GM06990 (cell line): Measurements from ENCODE around the gene DNAJB6.

ENCODE experiments used
- DNase-seq: peaks from one replicate; pipeline ENCODE4 v3.0.0-alpha.2; 2011; ENCODE audit not compliant: insufficient read length; ENCODE audit errors: extremely low read depth
- H3K27me3 ChIP-seq: replicated peaks from 2 replicates; pipeline ENCODE4 v1.6.0; 2011; ENCODE audit warnings: low read length; ENCODE audit not compliant: control insufficient read depth, insufficient read depth
- H3K36me3 ChIP-seq: 2 replicates; pipeline ENCODE4 v1.5.1; 2011; ENCODE audit warnings: low read length; ENCODE audit not compliant: control insufficient read depth, insufficient read depth
- H3K4me3 ChIP-seq: replicated peaks from 2 replicates; pipeline ENCODE4 v1.5.1; 2011; ENCODE audit warnings: low read depth, mild to moderate bottlenecking, control low read depth, low read length
- TF ChIP-seq, protein P1 (sequence below): IDR thresholded peaks from 2 replicates; pipeline ENCODE4 v1.5.1; 2011; ENCODE audit warnings: low read length, control low read depth, mild to moderate bottlenecking, inconsistent platforms; ENCODE audit not compliant: insufficient read depth, poor library complexity, severe bottlenecking

DNAJB6 gene

DNA sequence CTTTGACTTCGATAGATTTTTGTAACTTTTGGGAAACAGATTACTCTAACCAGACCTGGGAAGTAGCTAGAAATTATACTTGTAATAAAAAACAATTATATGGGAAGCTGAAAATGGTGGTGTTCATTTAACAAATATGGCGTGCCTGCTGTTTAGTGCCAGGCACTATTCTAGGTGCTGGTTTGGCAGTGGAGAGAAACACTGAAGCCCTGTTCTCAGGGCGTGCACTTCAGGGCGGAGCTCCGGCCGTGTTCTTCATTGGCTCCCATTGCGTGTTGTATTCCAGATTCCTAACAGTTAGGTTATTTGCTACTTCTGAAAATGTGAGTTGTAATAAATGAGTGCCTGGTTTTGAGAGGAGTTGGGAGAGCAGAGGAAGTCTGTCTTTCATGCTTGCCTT, 38.6 kb downstream of the DNAJB6 start:
- no peaks in the 10 kb centered on the region for H3K27me3 ChIP-seq
- peaks cover 18% of the 10 kb centered on the region for H3K36me3 ChIP-seq
- TF ChIP-seq, protein P1, sequence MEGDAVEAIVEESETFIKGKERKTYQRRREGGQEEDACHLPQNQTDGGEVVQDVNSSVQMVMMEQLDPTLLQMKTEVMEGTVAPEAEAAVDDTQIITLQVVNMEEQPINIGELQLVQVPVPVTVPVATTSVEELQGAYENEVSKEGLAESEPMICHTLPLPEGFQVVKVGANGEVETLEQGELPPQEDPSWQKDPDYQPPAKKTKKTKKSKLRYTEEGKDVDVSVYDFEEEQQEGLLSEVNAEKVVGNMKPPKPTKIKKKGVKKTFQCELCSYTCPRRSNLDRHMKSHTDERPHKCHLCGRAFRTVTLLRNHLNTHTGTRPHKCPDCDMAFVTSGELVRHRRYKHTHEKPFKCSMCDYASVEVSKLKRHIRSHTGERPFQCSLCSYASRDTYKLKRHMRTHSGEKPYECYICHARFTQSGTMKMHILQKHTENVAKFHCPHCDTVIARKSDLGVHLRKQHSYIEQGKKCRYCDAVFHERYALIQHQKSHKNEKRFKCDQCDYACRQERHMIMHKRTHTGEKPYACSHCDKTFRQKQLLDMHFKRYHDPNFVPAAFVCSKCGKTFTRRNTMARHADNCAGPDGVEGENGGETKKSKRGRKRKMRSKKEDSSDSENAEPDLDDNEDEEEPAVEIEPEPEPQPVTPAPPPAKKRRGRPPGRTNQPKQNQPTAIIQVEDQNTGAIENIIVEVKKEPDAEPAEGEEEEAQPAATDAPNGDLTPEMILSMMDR, result no peak
- no peak overlapping the region for H3K4me3 ChIP-seq
- DNase-seq, result no peak

DNA sequence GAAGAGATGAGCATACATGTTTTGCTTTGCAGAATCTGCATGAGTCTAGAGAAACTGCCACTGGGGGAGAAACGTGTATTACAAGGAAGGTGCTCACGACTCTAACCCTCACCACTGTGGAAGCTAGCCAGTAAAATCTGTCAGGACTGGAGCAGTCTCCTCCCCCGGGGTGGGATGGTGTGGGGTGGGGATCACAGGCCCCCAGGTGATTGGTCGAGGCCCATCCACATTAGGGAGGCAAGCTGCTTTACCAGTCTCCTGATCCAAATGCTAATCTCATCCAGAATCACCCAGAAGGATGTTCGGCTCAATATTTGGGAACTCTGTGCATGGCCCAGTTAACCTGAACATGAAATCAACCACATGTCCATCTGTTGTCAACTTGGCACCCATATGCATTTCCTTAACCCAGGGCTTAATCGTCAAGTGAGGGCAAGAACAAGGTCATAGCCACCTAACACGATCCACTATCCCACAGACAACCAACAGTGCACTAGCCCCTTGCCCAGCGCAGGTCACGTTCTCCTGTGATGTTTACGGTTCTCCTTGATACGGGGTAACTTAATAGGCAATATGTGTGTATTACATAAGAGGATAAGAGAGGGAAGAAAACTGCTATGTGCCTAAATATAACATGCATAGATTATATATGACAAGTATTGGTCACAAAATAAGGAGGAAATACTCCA, 40.8 kb downstream of the DNAJB6 start:
- TF ChIP-seq, protein P1, result no peak
- Histone ChIP-seq H3K36me3 (peaks cover 14% of the 10 kb centered on the region), H3K27me3 (no peaks in the 10 kb centered on the region), H3K4me3 (no peak overlapping the region)
- DNase-seq, result no peak

DNA sequence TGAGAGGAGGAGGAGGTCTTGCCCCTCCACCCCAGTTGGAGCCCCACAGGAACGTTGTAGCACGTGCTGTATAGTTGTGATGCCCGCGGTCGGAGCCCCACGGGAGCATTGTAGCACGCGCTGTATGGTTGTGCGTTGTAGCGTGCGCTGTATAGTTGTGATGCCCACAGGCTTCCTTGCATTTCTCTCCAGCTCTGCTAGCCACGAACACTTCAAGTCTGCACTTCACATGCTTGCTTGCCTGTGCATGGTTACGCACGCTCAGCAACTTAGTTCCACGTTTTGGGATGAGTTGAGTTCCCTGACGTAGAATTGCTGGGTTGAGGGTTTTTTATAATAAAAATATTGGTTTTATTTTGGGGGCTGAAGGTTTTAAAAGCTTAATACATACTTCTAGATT, 41.6 kb downstream of the DNAJB6 start:
- Histone ChIP-seq H3K27me3 (no peaks in the 10 kb centered on the region), H3K4me3 (no peak overlapping the region), H3K36me3 (peaks cover 14% of the 10 kb centered on the region)
- no peak for DNase-seq
- TF ChIP-seq, protein P1, result no peak

DNA sequence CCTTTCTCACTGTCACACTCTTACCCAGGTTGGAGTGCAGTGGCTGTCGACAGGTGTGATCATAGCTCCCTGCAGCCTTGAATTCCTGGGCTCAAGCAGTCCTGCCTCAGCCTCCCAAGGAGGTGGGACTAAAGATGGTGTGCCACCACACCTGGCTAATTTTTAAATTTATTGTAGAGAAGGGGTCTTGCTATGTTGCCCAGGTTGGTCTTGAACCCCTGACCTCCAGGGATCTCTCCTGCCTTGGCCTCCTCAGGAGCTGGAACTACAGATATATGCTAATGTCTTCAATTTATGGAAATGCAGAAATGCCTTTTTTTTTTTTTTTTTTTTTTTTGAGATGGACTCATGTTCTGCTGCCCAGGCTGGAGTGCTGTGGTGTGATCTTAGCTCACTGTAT, 42.7 kb downstream of the DNAJB6 start:
- H3K27me3 ChIP-seq, result no peaks in the 10 kb centered on the region
- DNase-seq, result no peak
- TF ChIP-seq, protein P1, result no peak
- peaks cover 16% of the 10 kb centered on the region for H3K36me3 ChIP-seq
- H3K4me3 ChIP-seq, result no peak overlapping the region

DNA sequence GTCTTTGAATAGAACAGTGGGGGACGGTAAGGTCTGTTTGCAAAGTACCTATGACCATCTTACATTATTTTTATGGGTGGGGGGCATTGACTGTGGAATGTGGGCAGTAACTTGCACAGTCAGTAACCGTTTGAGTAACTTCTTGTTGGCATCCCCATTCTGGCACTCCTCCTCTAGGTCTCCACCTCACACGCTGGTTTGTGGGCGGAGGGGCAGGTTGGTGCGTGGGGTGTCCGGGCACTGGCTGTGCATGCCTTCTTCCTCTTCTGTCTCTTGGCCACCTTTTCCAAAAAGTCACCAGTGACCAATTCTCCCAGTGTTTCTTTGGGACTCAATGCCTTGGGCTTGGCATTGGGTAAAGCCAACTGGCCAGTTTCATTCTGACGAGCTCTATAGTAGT, 43.6 kb downstream of the DNAJB6 start:
- H3K4me3 ChIP-seq, result no peak overlapping the region
- TF ChIP-seq, protein P1, result no peak
- H3K27me3 ChIP-seq, result no peaks in the 10 kb centered on the region
- peaks cover 14% of the 10 kb centered on the region for H3K36me3 ChIP-seq
- DNase-seq, result no peak

DNA sequence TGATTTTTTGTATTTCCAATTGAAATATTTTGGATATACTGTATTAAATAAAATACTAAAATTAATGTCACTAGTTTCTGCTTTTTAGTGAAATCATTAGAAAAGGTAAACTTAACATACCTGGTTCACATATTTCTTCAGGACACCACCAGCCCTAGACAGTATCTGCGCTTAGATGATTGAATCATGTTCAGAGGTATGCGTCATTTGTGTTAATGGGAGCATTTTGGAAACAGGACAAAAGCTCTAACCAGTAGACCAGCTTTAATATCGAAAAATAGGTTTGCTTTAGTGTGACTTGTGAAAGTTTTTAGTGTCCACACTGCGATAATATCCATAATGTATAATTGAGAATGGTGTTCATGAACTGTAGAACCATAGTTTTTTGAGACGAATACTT, 47.1 kb downstream of the DNAJB6 start:
- Histone ChIP-seq H3K36me3 (peaks cover 10% of the 10 kb centered on the region), H3K27me3 (no peaks in the 10 kb centered on the region), H3K4me3 (no peak overlapping the region)
- TF ChIP-seq, protein P1, result no peak
- no peak for DNase-seq
